Tibial nerve (tissue), 3 donors: ENCODE measurements around the gene ST3GAL3.

Experiments used
- POLR2A ChIP-seq, 2 donors: fragments of 450-650 bp; IDR thresholded peaks; one replicate each; pipeline ENCODE4 v1.6.1; 2017; ENCODE audit warnings: antibody characterized with exemption in 2 of 2, mild to moderate bottlenecking in 2 of 2, moderate library complexity in 2 of 2
- TF ChIP-seq, protein P1 (sequence below), 5 experiments: fragments of 200-600 bp in 3 of 5; fragments of 450-650 bp in 2 of 5; sonication (generic) in 3 of 5; IDR thresholded peaks; one replicate each; pipeline ENCODE4 v1.5.1; 2016 to 2019; ENCODE audit warnings: antibody characterized with exemption in 5 of 5, mild to moderate bottlenecking in 3 of 5, moderate library complexity in 2 of 5

DNA sequence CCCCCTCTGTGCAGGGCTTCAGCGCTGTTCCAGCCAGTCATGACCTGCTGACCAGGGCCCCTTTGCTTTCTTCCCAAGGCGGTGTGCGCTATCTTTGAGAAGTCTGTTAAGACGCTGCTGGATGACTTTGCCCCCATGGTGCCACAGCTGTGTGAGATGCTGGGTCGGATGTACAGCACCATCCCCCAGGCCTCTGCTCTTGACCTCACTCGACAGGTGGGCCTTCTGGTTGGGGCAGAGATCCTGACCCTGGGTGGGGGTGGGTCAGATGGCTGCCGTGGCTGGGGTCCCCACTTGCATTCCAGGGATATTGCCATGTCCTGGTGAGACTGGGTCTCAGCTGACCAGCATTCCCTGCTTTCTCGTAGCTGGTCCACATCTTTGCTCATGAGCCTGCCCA lies 253.5 kb downstream of the ST3GAL3 start:
- TF ChIP-seq POLR2A (IDR thresholded peaks at IDR 0.05), result no peak
- TF ChIP-seq, protein P1, sequence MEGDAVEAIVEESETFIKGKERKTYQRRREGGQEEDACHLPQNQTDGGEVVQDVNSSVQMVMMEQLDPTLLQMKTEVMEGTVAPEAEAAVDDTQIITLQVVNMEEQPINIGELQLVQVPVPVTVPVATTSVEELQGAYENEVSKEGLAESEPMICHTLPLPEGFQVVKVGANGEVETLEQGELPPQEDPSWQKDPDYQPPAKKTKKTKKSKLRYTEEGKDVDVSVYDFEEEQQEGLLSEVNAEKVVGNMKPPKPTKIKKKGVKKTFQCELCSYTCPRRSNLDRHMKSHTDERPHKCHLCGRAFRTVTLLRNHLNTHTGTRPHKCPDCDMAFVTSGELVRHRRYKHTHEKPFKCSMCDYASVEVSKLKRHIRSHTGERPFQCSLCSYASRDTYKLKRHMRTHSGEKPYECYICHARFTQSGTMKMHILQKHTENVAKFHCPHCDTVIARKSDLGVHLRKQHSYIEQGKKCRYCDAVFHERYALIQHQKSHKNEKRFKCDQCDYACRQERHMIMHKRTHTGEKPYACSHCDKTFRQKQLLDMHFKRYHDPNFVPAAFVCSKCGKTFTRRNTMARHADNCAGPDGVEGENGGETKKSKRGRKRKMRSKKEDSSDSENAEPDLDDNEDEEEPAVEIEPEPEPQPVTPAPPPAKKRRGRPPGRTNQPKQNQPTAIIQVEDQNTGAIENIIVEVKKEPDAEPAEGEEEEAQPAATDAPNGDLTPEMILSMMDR (IDR thresholded peaks at IDR 0.05), result no peak
